Endothelial cell of umbilical vein (primary cell): ENCODE data around the gene GRM7. TPM values are rescaled to one million over a fixed set of nuclear protein-coding genes. Genes with fewer than 3 reads are reported as not detected.
A peak's percentile ranks its signal among the peaks of the same experiment; 100 is the strongest.

Experiments used
- BruUV-seq: library from RNA; stranded (reverse); fragments of 400-500 nt; replicated peaks from 2 replicates; lab custom pipeline; 2021; lab: Mats Ljungman, UMichigan
- CTCF ChIA-PET: fragments of 300-600, 350-600 bp; sonication (Branson Sonifier 250); formaldehyde crosslinking; loops from one replicate; lab custom pipeline; 2021; ENCODE audit warnings: antibody characterized with exemption, inconsistent platforms; lab: Charles Lee
- POLR2A ChIA-PET: fragments of 300-600, 350-600 bp; sonication (Branson Sonifier 250); formaldehyde crosslinking; loops from one replicate; lab custom pipeline; 2021; ENCODE audit warnings: antibody characterized with exemption, inconsistent platforms; lab: Charles Lee
- DNase-seq: peaks from one replicate; pipeline ENCODE4 v3.0.0-alpha.2; 2011; ENCODE audit warnings: low read depth, low spot score
- FAIRE-seq: peaks from 2 replicates; lab custom pipeline; 2011; peaks lifted over from hg19 to GRCh38; lab: Jason Lieb, UNC
- H2AFZ ChIP-seq: 2 replicates; pipeline ENCODE4 v1.6.0; 2012; ENCODE audit warnings: low read depth, low read length, control low read depth, inconsistent platforms
- H3K27ac ChIP-seq: 2 replicates; pipeline ENCODE4 v1.5.1; 2011; ENCODE audit warnings: low read depth, mild to moderate bottlenecking, control low read depth, low read length, moderate library complexity; ENCODE audit not compliant: insufficient read depth
- H3K27me3 ChIP-seq, 2 experiments: 2 replicates each; pipeline versions ENCODE4 v1.6.0 to v1.6.1; 2011; ENCODE audit warnings: low read length in 2 of 2, mixed read lengths in 1 of 2; ENCODE audit not compliant: control insufficient read depth in 2 of 2, insufficient read depth in 2 of 2
- H3K36me3 ChIP-seq, 2 experiments: 2 replicates in 1 of 2; 3 replicates in 1 of 2; pipeline ENCODE4 v1.5.1; 2011; ENCODE audit warnings: low read length in 2 of 2, mild to moderate bottlenecking in 1 of 2, moderate library complexity in 1 of 2; ENCODE audit not compliant: control insufficient read depth in 2 of 2, insufficient read depth in 2 of 2; ENCODE audit errors: extremely low read depth in 1 of 2
- H3K4me1 ChIP-seq: 3 replicates; pipeline ENCODE4 v1.5.1; 2011; ENCODE audit warnings: mild to moderate bottlenecking, low read length; ENCODE audit not compliant: control insufficient read depth, insufficient read depth; ENCODE audit errors: extremely low read depth
- H3K4me2 ChIP-seq: 2 replicates; pipeline ENCODE4 v1.6.1; 2011; ENCODE audit warnings: low read length, control low read depth, mixed read lengths; ENCODE audit not compliant: insufficient read depth
- H3K4me3 ChIP-seq, 3 experiments: fragments of 200-600 bp in 1 of 3; sonication (generic), shearing (Covaris generic) in 1 of 3; replicated peaks in 1 of 3; 2 replicates each; pipeline ENCODE4 v1.5.1; 2011 to 2016; ENCODE audit warnings: control low read depth in 3 of 3, low read length in 3 of 3, mild to moderate bottlenecking in 2 of 3, inconsistent platforms in 1 of 3, low read depth in 1 of 3, moderate library complexity in 1 of 3; ENCODE audit not compliant: insufficient read depth in 1 of 3
- H3K79me2 ChIP-seq: 2 replicates; pipeline ENCODE4 v1.6.0; 2012; ENCODE audit warnings: low read length, inconsistent platforms; ENCODE audit not compliant: control insufficient read depth, insufficient read depth
- H3K9ac ChIP-seq: replicated peaks from 2 replicates; pipeline ENCODE3; 2011; ENCODE audit warnings: low read length, control low read depth; ENCODE audit not compliant: insufficient read depth; ENCODE audit errors: extremely low read depth
- H3K9me1 ChIP-seq: replicated peaks from 3 replicates; pipeline ENCODE4 v1.6.0; 2011; ENCODE audit warnings: mild to moderate bottlenecking, low read length; ENCODE audit not compliant: control insufficient read depth, insufficient read depth; ENCODE audit errors: extremely low read depth
- H3K9me3 ChIP-seq: replicated peaks from 2 replicates; pipeline ENCODE4 v1.5.1; 2012; ENCODE audit warnings: low read length, inconsistent platforms; ENCODE audit not compliant: control insufficient read depth, insufficient read depth
- H4K20me1 ChIP-seq: replicated peaks from 2 replicates; pipeline ENCODE3; 2011; ENCODE audit warnings: mild to moderate bottlenecking, low read length; ENCODE audit not compliant: control insufficient read depth, insufficient read depth; ENCODE audit errors: extremely low read depth
- CTCF ChIP-seq, 2 donors: IDR thresholded peaks; 1 replicate in 1 of 2; 2 replicates in 1 of 2; pipeline ENCODE4 v1.5.1; 2011; ENCODE audit warnings: low read length in 2 of 2, mild to moderate bottlenecking in 2 of 2, moderate library complexity in 2 of 2, control low read depth in 1 of 2, inconsistent platforms in 1 of 2, low read depth in 1 of 2; ENCODE audit not compliant: insufficient read depth in 1 of 2; ENCODE audit errors: extremely low read depth in 1 of 2
- EZH2 ChIP-seq: IDR thresholded peaks from 2 replicates; pipeline ENCODE4 v1.6.1; 2012; ENCODE audit warnings: borderline replicate concordance, low read depth, mild to moderate bottlenecking, moderate library complexity, low read length, inconsistent platforms; ENCODE audit not compliant: severe bottlenecking
- FOS ChIP-seq: IDR thresholded peaks from 2 replicates; pipeline ENCODE4 v1.6.1; 2011; ENCODE audit warnings: mild to moderate bottlenecking, low read length, moderate library complexity, borderline replicate concordance; ENCODE audit not compliant: insufficient read depth
- GATA2 ChIP-seq: IDR thresholded peaks from 2 replicates; pipeline ENCODE4 v1.7.0; 2011; ENCODE audit warnings: low read depth, mild to moderate bottlenecking, moderate library complexity, mixed read lengths, low read length; ENCODE audit not compliant: insufficient read length, insufficient read depth
- JUN ChIP-seq: IDR thresholded peaks from 2 replicates; pipeline ENCODE4 v1.6.1; 2011; ENCODE audit warnings: borderline replicate concordance, low read depth; ENCODE audit not compliant: insufficient read length, insufficient read depth
- MYC ChIP-seq: IDR thresholded peaks from one replicate; pipeline ENCODE4 v1.6.1; 2011; ENCODE audit warnings: mild to moderate bottlenecking, low read depth, low read length
- POLR2A ChIP-seq: IDR thresholded peaks from 2 replicates; pipeline ENCODE4 v1.6.1; 2012; ENCODE audit warnings: low read depth, mild to moderate bottlenecking, control low read depth, low read length
- POLR2AphosphoS5 ChIP-seq: IDR thresholded peaks from 2 replicates; pipeline ENCODE4 v1.6.1; 2012; ENCODE audit warnings: low read depth, mild to moderate bottlenecking, control low read depth, low read length, moderate library complexity; ENCODE audit not compliant: insufficient read depth
- dilution Hi-C: fragments of 300-500 bp; cut with MboI; formaldehyde crosslinking; loops from one replicate; pipeline ENCODE4 v1.15.0; 2019; ENCODE audit warnings: low sequenced_read_pairs; ENCODE audit not compliant: extremely low pct_ligation_motif_present
- intact Hi-C: fragments of 100-400 bp; cut with micrococcal nuclease; formaldehyde crosslinking; loops from one replicate; pipeline ENCODE4 v1.10.0; 2022
- polyA plus RNA-seq, 4 experiments: library from polyadenylated mRNA; depleted of rRNA in 3 of 4; stranded (reverse) in 3 of 4; unstranded in 1 of 4; fragments of >200 nt; gene quantifications; 2 replicates each; pipeline versions ENCODE4 v1.2.1 to v1.2.3, GENCODE V29; 2011 to 2012; ENCODE audit warnings: missing spikeins in 1 of 4
- total RNA-seq: library from RNA; stranded (reverse); gene quantifications from 2 replicates; pipeline ENCODE4 v1.2.3, GENCODE V29; 2021
- TF ChIP-seq, protein P1 (sequence below): IDR thresholded peaks from 2 replicates; pipeline ENCODE4 v1.6.1; 2011; ENCODE audit not compliant: insufficient read depth, insufficient read length

GRM7 gene
- total and polyA plus RNA-seq, 2 donors (not counting 3 experiments of a cell fraction or from before 2014, with no cell fraction given): 0.12 TPM; not detected in 1

- Histone ChIP-seq H3K27me3 (no peaks in the 10 kb centered on the region), H3K4me1 (peaks cover 33% of the 10 kb centered on the region), H3K79me2 (no peaks in the 10 kb centered on the region), H3K27ac (peak overlapping the region; percentile 75), H2AFZ (no peak overlapping the region), H3K4me2 (no peak overlapping the region), H3K9me3 (no peaks in the 10 kb centered on the region), H4K20me1 (no peaks in the 10 kb centered on the region), H3K9ac (no peak overlapping the region), H3K9me1 (no peaks in the 10 kb centered on the region), H3K36me3 (no peaks in the 10 kb centered on the region), H3K4me3 (no peak overlapping the region)
- dilution Hi-C loops (no loop called here), intact Hi-C loops (loop anchor here (2.0 to 10.0 kb wide), 4 partner anchors 58 to 948 kb away; no protein-coding TSS in a partner anchor)
- FAIRE-seq (no peak), DNase-seq (no peak)
- TF ChIP-seq POLR2AphosphoS5 (no peak), POLR2A (no peak), MYC (no peak), GATA2 (no peak), FOS (no peak), CTCF (IDR thresholded peaks at IDR 0.05; ENCODE audit: extremely low read depth in 1 of 2, insufficient read depth in 1 of 2, low read depth in 1 of 2, low read length in 2 of 2) (no peak), JUN (no peak), EZH2 (no peak)
- TF ChIP-seq, protein P1, sequence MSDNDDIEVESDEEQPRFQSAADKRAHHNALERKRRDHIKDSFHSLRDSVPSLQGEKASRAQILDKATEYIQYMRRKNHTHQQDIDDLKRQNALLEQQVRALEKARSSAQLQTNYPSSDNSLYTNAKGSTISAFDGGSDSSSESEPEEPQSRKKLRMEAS: no peak
- ChIA-PET POLR2A (no interaction called here), CTCF (no interaction called here)
- no TSS peak for BruUV-seq
These were observed 428.2 kb downstream of the GRM7 start for GRCh38 chr3:7289121-7289520.
